GM23338 (cell line): ENCODE results near the gene RPS28.
"Not testable (repeated sequence)": the region's sequence is repeated elsewhere in the genome, so short reads cannot be mapped to it uniquely, and the experiment has no call there.

Source experiments
- CREB1 ChIP-seq: fragments of 250-450 bp; sonication (Bioruptor Pico); IDR thresholded peaks from 2 replicates; pipeline ENCODE4 v1.5.0; 2020; ENCODE audit warnings: low read depth, mild to moderate bottlenecking, moderate library complexity
- EZH2 ChIP-seq: fragments of 200-600 bp; sonication (generic); IDR thresholded peaks from one replicate; pipeline ENCODE4 v1.8.0; 2017; ENCODE audit warnings: antibody characterized with exemption, mild to moderate bottlenecking, low read depth; ENCODE audit not compliant: unreplicated experiment
- EZH2phosphoT487 ChIP-seq: fragments of 200-600 bp; sonication (generic); IDR thresholded peaks from one replicate; pipeline ENCODE4 v1.8.1; 2018; ENCODE audit warnings: antibody characterized with exemption; ENCODE audit not compliant: unreplicated experiment
- POLR2AphosphoS5 ChIP-seq: IDR thresholded peaks from 2 replicates; pipeline ENCODE4 v1.6.1; 2016; ENCODE audit warnings: antibody characterized with exemption, low read depth
- STAT1 ChIP-seq: IDR thresholded peaks from one replicate; pipeline ENCODE4 v1.6.1; 2016; ENCODE audit warnings: antibody characterized with exemption; ENCODE audit not compliant: unreplicated experiment
- ZNF114 ChIP-seq: fragments of 250-450 bp; sonication (Bioruptor Pico); IDR thresholded peaks from 2 replicates; pipeline ENCODE4 v1.5.0; 2020; ENCODE audit warnings: mild to moderate bottlenecking, moderate library complexity
- TF ChIP-seq, protein P1 (sequence below), 2 experiments: fragments of 200-600 bp in 1 of 2; sonication (generic) in 1 of 2; conservative IDR thresholded peaks; 2 replicates each; pipeline versions ENCODE4 v1.5.1 to v1.6.1; 2016 to 2017; ENCODE audit warnings: antibody characterized with exemption in 2 of 2, low read depth in 2 of 2, mild to moderate bottlenecking in 2 of 2, moderate library complexity in 1 of 2
- TF ChIP-seq, protein P2 (sequence below): IDR thresholded peaks from 2 replicates; pipeline ENCODE4 v1.6.1; 2016; ENCODE audit warnings: antibody characterized with exemption
- TF ChIP-seq, protein P3 (sequence below): IDR thresholded peaks from one replicate; pipeline ENCODE4 v1.6.1; 2018; ENCODE audit warnings: antibody characterized with exemption; ENCODE audit not compliant: unreplicated experiment

DNA sequence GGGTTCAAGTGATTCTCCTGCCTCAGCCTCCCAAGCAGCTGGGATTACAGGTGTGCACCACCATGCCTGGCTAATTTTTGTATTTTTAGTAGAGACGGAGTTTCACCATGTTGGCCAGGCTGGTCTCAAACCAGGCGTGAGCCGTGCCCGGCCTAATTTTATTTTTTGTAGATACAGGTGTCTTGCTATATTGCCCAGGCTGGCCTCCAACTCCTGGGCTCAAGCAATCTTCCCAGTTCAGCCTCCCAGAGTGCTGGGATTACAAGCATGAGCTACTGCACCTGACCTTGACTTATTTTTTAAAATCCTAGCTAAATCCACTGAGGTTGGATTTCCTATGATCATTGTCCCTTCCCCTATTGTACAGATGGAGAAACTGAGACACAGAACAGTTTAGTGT is 20.2 kb downstream of the RPS28 start:
- TF ChIP-seq STAT1; EZH2; CREB1 (CRISPR knock-in tag); POLR2AphosphoS5; ZNF114 (CRISPR knock-in tag); EZH2phosphoT487: not testable (repeated sequence)
- TF ChIP-seq, protein P1, sequence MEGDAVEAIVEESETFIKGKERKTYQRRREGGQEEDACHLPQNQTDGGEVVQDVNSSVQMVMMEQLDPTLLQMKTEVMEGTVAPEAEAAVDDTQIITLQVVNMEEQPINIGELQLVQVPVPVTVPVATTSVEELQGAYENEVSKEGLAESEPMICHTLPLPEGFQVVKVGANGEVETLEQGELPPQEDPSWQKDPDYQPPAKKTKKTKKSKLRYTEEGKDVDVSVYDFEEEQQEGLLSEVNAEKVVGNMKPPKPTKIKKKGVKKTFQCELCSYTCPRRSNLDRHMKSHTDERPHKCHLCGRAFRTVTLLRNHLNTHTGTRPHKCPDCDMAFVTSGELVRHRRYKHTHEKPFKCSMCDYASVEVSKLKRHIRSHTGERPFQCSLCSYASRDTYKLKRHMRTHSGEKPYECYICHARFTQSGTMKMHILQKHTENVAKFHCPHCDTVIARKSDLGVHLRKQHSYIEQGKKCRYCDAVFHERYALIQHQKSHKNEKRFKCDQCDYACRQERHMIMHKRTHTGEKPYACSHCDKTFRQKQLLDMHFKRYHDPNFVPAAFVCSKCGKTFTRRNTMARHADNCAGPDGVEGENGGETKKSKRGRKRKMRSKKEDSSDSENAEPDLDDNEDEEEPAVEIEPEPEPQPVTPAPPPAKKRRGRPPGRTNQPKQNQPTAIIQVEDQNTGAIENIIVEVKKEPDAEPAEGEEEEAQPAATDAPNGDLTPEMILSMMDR (conservative IDR thresholded peaks at IDR 0.05; ENCODE audit: low read depth in 2 of 2) = not testable (repeated sequence)
- TF ChIP-seq, protein P2, sequence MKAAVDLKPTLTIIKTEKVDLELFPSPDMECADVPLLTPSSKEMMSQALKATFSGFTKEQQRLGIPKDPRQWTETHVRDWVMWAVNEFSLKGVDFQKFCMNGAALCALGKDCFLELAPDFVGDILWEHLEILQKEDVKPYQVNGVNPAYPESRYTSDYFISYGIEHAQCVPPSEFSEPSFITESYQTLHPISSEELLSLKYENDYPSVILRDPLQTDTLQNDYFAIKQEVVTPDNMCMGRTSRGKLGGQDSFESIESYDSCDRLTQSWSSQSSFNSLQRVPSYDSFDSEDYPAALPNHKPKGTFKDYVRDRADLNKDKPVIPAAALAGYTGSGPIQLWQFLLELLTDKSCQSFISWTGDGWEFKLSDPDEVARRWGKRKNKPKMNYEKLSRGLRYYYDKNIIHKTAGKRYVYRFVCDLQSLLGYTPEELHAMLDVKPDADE = not testable (repeated sequence)
- TF ChIP-seq, protein P3, sequence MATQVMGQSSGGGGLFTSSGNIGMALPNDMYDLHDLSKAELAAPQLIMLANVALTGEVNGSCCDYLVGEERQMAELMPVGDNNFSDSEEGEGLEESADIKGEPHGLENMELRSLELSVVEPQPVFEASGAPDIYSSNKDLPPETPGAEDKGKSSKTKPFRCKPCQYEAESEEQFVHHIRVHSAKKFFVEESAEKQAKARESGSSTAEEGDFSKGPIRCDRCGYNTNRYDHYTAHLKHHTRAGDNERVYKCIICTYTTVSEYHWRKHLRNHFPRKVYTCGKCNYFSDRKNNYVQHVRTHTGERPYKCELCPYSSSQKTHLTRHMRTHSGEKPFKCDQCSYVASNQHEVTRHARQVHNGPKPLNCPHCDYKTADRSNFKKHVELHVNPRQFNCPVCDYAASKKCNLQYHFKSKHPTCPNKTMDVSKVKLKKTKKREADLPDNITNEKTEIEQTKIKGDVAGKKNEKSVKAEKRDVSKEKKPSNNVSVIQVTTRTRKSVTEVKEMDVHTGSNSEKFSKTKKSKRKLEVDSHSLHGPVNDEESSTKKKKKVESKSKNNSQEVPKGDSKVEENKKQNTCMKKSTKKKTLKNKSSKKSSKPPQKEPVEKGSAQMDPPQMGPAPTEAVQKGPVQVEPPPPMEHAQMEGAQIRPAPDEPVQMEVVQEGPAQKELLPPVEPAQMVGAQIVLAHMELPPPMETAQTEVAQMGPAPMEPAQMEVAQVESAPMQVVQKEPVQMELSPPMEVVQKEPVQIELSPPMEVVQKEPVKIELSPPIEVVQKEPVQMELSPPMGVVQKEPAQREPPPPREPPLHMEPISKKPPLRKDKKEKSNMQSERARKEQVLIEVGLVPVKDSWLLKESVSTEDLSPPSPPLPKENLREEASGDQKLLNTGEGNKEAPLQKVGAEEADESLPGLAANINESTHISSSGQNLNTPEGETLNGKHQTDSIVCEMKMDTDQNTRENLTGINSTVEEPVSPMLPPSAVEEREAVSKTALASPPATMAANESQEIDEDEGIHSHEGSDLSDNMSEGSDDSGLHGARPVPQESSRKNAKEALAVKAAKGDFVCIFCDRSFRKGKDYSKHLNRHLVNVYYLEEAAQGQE = not testable (repeated sequence)
